ENCODE results near the gene C22orf39. TPM values are rescaled to one million over a fixed set of nuclear protein-coding genes. Genes with fewer than 3 reads are reported as not detected.

Gene C22orf39
- total and polyA plus RNA-seq, 2 donors (not counting 1 experiment from before 2014, with no cell fraction given), result 15.9 to 16.2 TPM

DNA sequence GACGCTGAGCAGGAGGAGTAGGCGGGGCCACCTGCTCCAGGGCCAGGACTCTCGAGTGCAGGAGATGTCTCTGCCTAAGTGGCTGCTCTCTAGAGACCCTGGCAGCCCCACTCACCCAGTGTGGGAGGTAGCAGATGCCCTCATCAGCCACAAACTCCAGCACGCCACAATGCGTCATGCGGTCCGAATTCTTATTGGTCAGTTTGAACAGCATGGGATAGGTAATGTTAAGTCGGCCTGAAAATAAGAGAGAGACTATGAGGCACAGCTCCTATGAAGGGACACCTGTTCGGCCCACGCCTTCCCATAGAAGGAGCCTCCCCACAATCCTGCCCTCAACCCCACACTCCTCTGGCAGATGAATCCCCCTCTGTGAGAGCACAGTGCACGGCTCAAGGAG lies 24.1 kb upstream of the C22orf39 start:
- Histone ChIP-seq H3K9ac (ENCODE audit: insufficient read depth, low read length) (no peak overlapping the region), H4K20me1 (ENCODE audit: control insufficient read depth, extremely low read depth, insufficient read depth, low read length) (no peaks in the 10 kb centered on the region), H3K79me2 (ENCODE audit: control insufficient read depth, insufficient read depth, low read length) (peaks cover 25% of the 10 kb centered on the region), H3K4me1 (ENCODE audit: control insufficient read depth, extremely low read depth, insufficient read depth, low read length) (no peaks in the 10 kb centered on the region), H3K4me3 (replicated peaks in 1 of 4; ENCODE audit: control extremely low read depth in 1 of 4, insufficient read depth in 1 of 4, low read depth in 3 of 4, low read length in 4 of 4) (no peak overlapping the region), H3K36me3 (ENCODE audit: control insufficient read depth, insufficient read depth, low read length) (peaks cover 35% of the 10 kb centered on the region), H3K4me2 (ENCODE audit: extremely low read depth, insufficient read depth, low read length) (no peak overlapping the region), H3K9me3 (ENCODE audit: control insufficient read depth, insufficient read depth, low read depth, low read length) (no peaks in the 10 kb centered on the region), H3K27ac (ENCODE audit: insufficient read depth, low read length) (no peak overlapping the region), H2AFZ (ENCODE audit: low read length) (no peak overlapping the region), H3K27me3 (ENCODE audit: control insufficient read depth, insufficient read depth, low read length) (no peaks in the 10 kb centered on the region)
- TF ChIP-seq, protein P1, sequence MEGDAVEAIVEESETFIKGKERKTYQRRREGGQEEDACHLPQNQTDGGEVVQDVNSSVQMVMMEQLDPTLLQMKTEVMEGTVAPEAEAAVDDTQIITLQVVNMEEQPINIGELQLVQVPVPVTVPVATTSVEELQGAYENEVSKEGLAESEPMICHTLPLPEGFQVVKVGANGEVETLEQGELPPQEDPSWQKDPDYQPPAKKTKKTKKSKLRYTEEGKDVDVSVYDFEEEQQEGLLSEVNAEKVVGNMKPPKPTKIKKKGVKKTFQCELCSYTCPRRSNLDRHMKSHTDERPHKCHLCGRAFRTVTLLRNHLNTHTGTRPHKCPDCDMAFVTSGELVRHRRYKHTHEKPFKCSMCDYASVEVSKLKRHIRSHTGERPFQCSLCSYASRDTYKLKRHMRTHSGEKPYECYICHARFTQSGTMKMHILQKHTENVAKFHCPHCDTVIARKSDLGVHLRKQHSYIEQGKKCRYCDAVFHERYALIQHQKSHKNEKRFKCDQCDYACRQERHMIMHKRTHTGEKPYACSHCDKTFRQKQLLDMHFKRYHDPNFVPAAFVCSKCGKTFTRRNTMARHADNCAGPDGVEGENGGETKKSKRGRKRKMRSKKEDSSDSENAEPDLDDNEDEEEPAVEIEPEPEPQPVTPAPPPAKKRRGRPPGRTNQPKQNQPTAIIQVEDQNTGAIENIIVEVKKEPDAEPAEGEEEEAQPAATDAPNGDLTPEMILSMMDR (conservative IDR thresholded peaks at IDR 0.05 in 1 of 2, IDR thresholded peaks at IDR 0.05 in 1 of 2; ENCODE audit: low read depth in 1 of 2, low read length in 2 of 2), result no peak
- no peak for TF ChIP-seq EZH2 (IDR thresholded peaks at IDR 0.05; ENCODE audit: low read length, missing control alignments)
- no peak for DNase-seq (ENCODE audit: low read depth in 2 of 2)

DNA sequence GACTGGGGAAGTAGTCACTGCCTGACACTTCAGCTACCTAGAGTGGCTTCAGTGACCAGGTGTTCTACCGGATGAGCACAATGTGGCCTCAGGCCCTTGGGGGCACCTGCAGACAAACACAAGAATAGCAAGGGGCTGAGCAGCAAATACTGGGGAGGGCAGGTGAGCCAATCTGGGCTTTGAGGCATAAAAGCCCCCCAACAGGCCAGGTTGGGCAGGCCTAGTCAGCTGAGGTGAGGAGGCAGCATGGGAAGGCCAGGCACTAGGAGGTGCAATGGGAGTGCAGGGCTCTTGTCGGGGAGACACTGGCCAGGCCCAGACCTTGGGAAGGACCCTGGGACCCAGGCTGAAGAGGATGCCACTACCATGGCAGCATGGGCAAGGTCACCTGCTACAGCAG lies 22.5 kb upstream of the C22orf39 start:
- Histone ChIP-seq H3K9me3 (ENCODE audit: control insufficient read depth, insufficient read depth, low read depth, low read length) (no peaks in the 10 kb centered on the region), H3K36me3 (ENCODE audit: control insufficient read depth, insufficient read depth, low read length) (peaks cover 38% of the 10 kb centered on the region)

DNA sequence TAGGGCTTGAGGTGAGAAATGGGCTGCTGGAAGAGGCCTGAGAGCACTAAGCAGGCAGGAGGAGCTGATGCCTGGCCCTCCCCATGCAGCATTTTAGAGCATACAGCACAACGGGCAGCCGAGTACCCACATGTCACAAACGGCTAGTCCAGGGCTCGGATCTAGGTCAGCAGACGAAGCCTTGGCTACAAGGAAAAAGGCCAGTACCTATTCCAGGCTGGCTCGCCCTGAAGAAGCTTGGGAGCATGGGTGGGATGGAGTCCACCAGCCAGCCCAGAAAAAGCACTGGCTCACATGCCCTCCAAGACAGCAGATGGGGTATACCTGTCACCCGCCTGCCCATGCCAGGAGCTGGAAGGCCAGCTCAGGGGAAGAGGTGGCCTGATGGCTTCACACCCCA lies 21.9 kb upstream of the C22orf39 start:
- H3K4me1 ChIP-seq (ENCODE audit: control insufficient read depth, extremely low read depth, insufficient read depth, low read length), result peaks cover 2% of the 10 kb centered on the region
- no peaks in the 10 kb centered on the region for H4K20me1 ChIP-seq (ENCODE audit: control insufficient read depth, extremely low read depth, insufficient read depth, low read length)
- peaks cover 41% of the 10 kb centered on the region for H3K36me3 ChIP-seq (ENCODE audit: control insufficient read depth, insufficient read depth, low read length)
- no peaks in the 10 kb centered on the region for H3K9me3 ChIP-seq (ENCODE audit: control insufficient read depth, insufficient read depth, low read depth, low read length)
- H3K4me2 ChIP-seq (ENCODE audit: extremely low read depth, insufficient read depth, low read length), result no peak overlapping the region
- DNase-seq (ENCODE audit: low read depth in 2 of 2), result no peak
- H3K9ac ChIP-seq (ENCODE audit: insufficient read depth, low read length), result no peak overlapping the region
- no peak overlapping the region for H3K4me3 ChIP-seq (replicated peaks in 1 of 4; ENCODE audit: control extremely low read depth in 1 of 4, insufficient read depth in 1 of 4, low read depth in 3 of 4, low read length in 4 of 4)
- no peak overlapping the region for H2AFZ ChIP-seq (ENCODE audit: low read length)
- no peaks in the 10 kb centered on the region for H3K27me3 ChIP-seq (ENCODE audit: control insufficient read depth, insufficient read depth, low read length)
- H3K79me2 ChIP-seq (ENCODE audit: control insufficient read depth, insufficient read depth, low read length), result peaks cover 9% of the 10 kb centered on the region
- no peak overlapping the region for H3K27ac ChIP-seq (ENCODE audit: insufficient read depth, low read length)
- TF ChIP-seq EZH2 (IDR thresholded peaks at IDR 0.05; ENCODE audit: low read length, missing control alignments), result no peak
- TF ChIP-seq, protein P1 (conservative IDR thresholded peaks at IDR 0.05 in 1 of 2, IDR thresholded peaks at IDR 0.05 in 1 of 2; ENCODE audit: low read depth in 1 of 2, low read length in 2 of 2), result no peak

More for the DNA sequence above, 22.5 kb upstream of the C22orf39 start:
- Histone ChIP-seq H3K27me3 (ENCODE audit: control insufficient read depth, insufficient read depth, low read length) (no peaks in the 10 kb centered on the region), H3K9ac (ENCODE audit: insufficient read depth, low read length) (no peak overlapping the region), H3K4me3 (replicated peaks in 1 of 4; ENCODE audit: control extremely low read depth in 1 of 4, insufficient read depth in 1 of 4, low read depth in 3 of 4, low read length in 4 of 4) (no peak overlapping the region), H3K79me2 (ENCODE audit: control insufficient read depth, insufficient read depth, low read length) (peaks cover 12% of the 10 kb centered on the region), H3K27ac (ENCODE audit: insufficient read depth, low read length) (no peak overlapping the region), H3K4me2 (ENCODE audit: extremely low read depth, insufficient read depth, low read length) (no peak overlapping the region), H2AFZ (ENCODE audit: low read length) (no peak overlapping the region), H3K4me1 (ENCODE audit: control insufficient read depth, extremely low read depth, insufficient read depth, low read length) (no peaks in the 10 kb centered on the region), H4K20me1 (ENCODE audit: control insufficient read depth, extremely low read depth, insufficient read depth, low read length) (no peaks in the 10 kb centered on the region)
- TF ChIP-seq EZH2 (IDR thresholded peaks at IDR 0.05; ENCODE audit: low read length, missing control alignments), result no peak
- TF ChIP-seq, protein P1 (conservative IDR thresholded peaks at IDR 0.05 in 1 of 2, IDR thresholded peaks at IDR 0.05 in 1 of 2; ENCODE audit: low read depth in 1 of 2, low read length in 2 of 2), result no peak
- no peak for DNase-seq (ENCODE audit: low read depth in 2 of 2)
